Measurements from ENCODE around the gene CPED1.
A peak's percentile ranks its signal among the peaks of the same experiment; 100 is the strongest.
"Not testable (repeated sequence)": the region's sequence is repeated elsewhere in the genome, so short reads cannot be mapped to it uniquely, and the experiment has no call there.

CPED1 gene

DNA sequence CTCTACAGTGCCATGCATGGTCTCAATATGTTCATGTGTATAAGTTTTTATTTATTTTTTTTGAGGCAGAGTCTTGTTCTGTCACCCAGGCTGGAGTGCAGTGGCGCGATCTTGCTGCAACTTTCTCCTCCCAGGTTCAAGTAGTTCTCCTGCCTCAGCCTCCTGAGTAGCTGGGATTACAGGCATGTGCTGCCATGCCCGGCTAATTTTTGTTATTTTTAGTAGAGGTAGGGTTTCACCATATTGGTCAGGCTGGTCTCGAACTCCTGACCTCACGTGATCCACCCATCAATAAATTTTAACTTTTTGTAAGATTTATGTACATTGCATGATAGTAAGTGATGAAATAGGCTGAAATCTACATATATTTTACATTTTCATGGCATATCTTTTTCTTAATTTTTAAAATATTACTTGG lies 86.9 kb downstream of the CPED1 start:
- not testable (repeated sequence) for DNase-seq

DNA sequence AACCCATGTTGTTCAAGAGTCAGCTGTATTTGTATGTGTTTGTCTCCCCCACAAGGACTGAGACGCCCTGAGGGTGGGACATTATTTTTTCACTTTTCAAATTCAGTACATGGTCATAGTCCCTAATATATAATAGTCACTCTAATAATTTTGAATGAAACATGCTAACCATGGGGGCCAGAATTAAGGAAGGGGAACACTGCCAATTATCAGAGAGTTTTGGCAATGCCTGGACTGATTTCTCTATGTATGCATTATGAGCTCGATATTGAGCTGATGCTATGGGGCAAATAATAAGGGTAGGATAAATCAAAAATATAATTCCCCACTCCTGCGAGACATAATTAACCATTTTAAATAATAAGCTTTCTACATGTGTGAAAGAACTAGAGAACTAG lies 87.4 kb downstream of the CPED1 start:
- no peak for DNase-seq

DNA sequence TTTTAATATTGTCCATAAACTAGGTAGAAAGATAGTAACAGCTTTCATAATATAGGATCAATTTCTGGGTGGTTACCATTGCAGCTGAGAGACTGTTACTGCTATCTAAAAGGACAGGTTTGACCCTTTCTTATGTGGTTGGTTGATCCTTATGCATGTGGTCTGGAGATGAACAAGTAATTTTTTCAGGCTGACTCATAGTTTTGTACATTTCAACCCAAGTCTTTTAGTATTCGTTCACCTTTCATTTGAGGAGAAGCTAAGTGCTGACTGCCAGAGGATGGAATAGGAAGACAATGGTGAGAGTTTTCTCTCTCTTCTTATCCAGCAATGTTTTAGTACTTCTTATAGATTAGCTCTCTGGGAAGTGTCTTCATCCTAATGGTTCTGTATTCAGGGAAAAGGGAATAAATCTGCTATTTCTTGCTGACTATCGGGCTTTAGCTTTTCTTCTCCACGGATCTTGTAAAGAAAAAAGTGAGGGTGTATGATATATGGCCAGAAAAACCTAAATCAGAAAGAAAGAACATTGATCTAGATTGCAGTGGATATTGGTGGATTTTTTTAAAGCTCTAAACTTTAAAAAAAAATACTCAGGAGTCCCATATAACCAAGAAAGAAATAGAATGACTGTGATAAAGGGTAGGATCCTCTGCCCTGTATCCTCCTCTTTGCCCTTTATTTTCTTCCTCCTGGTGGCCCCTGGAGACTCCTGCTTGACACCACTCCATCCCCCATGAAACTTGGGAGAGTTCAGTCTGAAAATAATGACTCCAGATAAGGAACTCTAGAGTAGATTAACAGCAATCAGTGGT lies 88.0 kb downstream of the CPED1 start:
- no peak for DNase-seq

DNA sequence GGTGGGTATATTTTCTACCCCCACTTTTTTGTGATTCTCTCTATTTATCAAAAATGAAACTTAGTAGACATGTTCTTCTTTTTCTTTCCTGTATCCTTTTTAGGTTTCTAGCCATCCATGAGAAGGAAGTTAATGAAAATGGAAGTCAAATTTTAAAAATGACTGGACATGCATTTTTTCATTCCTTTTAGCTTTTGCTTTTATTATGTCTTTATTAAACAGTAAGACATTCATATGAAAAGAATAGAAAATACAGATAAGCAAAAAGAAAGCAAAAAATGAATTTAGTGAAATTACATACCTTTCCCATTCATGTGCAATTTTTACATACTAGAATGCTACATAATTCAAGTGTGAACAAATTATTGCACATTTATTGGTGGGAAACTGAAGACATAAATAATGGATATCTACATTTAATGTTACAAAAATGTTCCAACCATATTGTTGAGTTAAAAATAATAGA lies 88.7 kb downstream of the CPED1 start:
- no peak for DNase-seq

DNA sequence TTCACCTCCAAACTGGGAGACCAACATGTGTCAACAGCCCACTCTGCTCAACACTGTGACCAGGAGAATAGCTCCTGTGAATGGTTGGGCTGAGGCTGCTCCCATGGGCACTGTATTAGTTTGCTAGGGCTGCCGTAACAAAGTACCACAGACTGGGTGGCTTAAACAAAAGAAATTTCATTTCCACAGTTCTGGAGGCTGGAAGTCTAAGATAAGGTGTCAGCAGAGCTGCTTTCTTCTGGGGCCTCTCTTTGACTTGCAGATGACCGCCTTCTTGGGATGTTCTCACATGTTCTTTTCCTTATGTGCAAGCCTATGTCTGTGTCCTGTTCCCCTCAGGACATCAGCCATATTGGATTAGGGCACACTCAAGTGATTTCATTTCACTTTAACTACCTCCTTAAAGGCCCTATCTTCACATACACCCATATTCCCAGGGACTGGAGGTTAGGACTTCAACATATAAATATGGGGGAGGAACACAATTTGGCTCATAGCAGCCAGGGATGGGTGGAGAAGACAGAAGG lies 90.3 kb downstream of the CPED1 start:
- no peak for DNase-seq

DNA sequence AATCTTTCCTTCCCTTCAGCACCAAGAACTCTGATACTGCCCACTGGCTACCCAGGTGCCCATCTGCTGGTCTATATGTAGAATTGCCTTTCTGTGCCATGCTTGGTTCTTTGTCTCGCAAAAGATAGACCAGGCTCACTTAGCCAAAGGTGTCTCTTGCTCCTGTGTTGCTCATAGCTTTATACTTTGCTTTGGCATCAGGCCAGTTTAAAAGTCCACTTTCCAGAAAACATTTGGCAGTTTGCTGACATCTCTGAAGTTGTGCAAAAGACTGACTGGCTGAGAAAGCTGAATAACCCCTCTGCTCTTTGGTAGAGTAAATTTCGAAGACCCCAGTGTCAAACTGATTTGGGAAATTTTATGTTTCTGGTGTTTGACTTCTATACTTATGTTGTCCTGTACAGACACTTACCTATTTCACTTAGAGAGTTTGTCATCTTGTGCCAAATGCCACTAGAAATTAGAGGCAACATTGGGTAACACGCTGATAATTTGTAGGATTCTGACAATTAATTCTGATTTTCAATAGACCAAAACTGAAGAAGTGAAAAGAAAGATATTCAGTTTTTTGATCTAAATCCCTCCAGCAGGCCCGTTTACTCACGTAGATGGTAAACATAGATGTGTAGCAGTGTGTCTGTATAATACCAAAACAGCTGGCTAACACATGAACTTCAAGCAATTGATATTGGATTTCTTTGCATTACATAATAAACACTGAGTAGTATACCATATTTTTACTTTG lies 91.1 kb downstream of the CPED1 start:
- no peak for DNase-seq

DNA sequence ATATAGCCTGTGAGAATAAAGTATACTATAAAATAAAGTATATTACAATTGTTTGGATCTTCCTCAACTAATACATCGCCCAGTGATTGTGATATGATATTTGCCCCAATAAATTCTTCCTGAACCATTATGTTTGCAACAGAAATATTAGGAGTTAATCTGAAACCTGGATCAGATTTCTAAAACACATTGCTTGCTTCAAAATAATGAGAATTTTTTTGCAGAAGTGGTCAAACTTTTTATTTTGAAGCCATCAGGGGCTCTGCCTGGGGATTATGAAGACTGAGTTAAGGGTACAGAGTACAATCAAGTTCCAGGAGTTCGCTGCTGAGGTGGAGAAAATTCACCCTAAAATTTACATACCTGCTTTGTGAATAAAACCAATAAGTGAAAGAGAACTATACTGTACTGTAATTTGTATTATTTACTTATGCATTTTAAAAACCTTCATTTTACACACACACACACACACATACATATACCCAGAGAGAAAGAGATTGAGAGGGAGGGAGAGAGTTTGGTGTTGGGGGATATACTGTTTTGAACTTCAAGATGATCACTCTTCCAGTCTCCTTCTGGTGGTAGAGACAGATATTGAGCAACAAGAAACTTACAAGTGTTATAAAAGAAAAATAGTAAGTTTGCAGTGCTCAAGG lies 91.9 kb downstream of the CPED1 start:
- DNase-seq: no peak

DNA sequence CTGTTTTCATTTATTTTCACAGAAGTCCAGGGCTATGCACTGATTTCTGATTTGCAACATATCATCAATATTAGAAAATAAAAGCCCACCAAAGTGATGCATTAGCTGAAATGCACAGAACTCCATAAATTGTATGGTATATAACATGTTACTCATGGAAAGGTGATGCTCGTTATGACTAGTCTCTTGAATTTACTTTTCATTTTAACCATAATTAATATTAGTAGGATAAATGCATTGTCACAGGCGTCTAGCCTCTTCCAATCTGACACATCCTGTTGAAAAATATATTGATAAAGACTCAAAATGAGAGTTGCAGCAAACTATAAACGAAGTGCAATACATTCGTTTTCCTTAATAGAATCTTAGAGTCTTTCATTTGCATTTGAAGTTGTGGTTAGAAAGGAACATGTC lies 92.4 kb downstream of the CPED1 start:
- DNase-seq: no peak

DNA sequence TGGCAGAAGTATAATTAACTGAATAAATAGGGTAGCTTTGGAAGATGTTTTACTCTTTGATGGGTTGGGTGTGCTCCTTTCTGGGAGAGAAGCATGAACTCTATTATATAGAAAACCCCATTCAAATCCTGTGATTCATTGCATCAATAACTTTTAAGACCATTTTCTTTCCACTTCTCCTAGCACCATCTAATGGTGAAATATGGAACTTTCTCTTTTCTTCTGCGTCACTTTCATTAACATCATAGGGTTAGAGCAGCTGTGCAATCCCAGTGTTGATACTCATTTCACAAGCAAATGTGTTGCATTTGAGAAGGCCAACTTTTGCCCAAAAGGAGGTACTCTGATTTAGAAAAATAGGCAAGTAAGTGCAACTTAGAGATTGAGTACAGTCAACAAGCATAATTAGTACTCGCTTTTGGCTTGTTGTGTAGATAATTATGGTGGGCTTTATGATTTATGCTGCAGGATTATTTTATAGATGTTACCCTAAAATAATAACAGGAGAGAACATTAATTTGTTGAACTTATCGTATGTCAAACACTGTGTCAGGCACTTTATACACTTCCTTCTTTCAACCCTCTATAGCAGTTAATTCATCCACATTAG lies 92.9 kb downstream of the CPED1 start:
- DNase-seq: peak; percentile 81

DNA sequence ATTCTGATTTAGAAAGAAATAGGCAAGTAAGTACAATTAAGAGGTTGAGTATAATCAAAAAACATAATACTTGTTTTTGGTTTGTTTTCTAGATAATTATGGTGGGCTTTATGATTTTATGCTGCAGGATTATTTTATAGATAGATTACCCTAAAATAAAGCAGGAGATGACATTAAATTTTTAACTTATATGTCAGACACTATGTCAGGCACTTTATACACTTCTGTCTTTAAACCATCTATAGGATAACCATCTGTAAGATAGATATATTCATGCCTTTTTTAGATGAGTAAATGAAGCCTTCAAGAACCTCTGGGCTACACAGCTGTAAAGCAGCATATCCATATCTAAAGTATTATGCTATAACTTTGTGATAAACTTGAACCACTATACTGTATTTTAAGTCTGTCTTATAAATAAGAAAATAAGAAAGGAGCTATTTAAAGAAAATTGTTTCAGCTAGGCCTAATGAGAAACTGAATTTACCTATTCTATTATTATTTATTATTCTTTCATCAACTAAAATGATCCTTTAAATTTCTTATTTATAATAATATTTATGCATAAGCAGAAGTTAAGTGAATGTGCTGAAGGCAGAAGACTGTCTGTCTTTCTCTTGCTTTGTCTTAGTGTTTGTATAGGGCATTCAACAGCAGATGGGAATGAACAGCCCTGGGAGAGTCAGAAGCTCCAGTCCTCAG lies 94.0 kb downstream of the CPED1 start:
- no peak for DNase-seq

DNA sequence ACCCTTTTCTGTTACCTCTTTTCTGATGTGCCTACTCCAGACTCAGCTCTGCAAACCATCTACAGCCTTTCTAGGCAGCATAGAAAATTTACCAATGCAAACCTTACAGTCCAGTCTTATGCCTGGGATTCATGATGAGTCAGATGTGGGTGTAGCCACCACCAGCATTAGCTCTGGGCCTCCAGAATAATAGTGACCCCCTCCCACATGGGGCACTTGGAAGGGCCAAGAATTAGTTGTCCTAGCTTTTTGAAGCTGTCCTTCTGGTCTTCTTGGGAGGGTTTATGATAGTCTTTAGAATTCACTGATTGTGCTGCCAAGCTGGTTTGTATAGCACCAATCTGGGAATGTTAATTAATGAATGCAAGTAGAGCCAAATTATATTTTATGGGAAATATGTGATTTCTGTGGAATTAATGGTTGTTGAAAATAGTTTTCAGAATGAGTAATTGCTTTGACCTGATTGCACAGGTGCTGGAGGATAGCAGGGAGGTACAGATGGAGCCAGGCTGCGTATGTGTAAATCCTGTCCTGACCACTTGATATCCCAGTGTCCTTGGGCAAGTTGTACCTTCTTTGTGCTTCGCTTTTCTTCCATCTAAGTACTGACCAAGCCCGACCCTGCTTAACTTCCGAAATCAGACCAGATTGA lies 94.8 kb downstream of the CPED1 start:
- no peak for DNase-seq

DNA sequence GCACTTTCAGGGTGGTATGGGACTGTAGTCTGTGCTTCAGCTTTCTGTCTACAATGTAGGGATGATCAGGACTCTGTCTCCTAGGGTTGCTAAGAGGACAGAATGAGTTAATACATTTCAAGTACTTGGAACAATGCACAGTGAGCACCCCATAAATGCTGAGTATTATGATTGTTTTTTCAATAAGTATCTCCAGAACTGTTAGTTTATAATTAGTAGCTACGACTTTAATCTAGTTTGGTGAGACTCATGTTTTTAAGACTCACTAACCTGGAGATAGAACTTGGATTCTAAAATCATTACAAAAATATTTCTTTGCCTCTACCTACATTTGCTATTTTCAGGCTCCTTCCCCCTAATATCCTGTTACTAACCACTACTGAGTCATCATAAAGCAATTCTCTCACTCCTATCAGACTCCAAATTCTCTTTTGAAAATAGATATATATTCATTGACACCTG lies 95.3 kb downstream of the CPED1 start:
- no peak for DNase-seq

DNA sequence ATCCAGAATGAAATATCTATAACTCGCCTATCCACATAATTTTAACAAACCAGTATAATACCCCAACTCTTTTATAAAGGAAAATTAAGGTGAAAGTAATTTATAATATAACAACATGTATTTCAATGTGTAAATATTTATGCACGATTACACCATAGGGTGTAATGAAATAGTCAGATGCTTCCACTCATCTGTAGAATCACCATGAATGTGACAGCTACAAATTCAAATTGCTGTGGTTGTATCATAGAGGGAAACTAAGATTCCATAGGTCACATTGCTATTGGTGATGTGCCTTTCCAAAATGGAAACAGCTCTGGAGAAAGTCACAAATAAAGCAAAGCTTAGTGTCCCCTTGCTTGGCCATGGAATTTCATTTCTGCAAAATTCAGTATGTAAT lies 95.7 kb downstream of the CPED1 start:
- DNase-seq: no peak

DNA sequence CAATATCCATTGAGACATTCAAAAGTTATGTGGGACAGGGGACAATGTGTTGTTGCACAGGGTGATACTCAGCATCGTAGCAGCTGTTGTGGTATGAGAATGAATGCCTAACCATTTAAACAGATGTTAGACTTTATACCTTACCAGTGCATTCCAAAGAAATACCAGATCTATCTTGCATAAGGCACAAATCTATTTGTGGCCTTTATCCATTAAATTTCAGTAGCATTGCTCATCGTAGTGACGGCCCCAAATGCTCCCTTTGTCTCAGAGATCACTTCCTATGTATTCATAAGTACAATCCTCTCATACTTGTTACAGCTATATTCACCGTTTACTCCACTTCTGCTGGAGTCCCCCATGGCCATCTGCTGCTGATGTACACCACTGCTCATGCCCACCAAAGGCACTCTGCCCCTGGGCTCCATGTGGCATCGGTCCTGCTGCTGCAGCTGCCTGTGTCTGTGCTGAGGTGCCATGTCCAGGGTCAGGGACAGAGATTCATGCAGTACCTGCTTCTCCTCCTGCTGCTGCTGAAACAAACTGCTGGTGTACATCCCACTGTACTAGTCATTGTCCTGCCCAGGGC lies 96.3 kb downstream of the CPED1 start:
- DNase-seq: no peak

DNA sequence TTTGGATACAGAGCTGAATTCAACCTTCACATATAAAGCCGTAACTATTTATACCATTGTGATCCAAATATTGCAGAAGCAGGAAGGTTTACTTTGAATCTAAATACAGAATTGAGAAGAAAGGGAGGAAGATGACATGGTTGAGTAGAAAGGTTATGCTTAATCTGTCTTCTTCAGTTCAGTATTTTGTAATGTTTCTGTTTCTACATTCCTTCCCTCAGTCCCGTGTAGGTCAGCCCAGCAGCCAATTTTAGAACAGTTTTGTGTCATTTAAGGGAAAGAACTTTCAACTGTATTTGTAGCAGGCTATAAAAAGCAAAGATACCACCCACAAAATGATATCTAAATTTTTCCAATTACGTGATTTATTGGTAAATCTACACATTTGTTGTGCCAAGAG lies 97.4 kb downstream of the CPED1 start:
- no peak for DNase-seq

DNA sequence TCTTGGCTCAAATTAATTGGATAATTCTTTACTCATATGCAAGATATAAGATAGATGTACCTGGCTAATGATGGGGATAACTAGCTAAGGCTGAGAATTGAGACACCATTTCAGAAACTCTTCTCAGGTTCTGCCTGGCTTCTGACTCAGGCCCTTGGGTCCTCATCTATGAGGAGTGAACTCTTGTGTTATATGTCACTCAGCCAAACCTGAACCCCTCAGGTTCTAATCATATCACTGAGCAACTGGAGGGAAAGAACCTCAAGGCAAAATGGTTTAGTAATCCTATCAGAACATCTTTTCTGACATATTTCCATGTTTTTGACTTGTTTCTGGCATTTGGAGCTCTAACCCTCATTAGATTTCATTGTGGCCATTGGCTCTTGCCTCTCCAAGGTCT lies 100.4 kb downstream of the CPED1 start:
- DNase-seq: no peak

DNA sequence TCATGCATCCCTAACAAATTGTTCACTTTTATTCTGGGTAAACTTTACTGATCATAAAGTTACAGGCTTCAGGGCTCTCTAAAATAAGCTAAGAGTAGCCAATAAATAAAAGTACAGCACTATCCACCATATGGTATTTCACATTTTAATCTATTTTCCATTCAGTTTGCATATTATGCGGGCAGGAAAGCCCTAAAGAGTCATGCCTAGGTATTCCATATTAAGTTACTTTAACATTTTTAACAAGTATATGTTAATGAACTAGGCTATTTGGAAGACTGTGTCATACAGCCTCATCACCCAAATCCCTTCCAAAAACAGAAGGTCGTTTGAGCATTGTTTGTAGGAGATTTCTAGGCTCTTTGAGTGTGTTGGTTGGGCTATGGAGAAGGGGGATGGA lies 106.3 kb downstream of the CPED1 start:
- no peak for DNase-seq

DNA sequence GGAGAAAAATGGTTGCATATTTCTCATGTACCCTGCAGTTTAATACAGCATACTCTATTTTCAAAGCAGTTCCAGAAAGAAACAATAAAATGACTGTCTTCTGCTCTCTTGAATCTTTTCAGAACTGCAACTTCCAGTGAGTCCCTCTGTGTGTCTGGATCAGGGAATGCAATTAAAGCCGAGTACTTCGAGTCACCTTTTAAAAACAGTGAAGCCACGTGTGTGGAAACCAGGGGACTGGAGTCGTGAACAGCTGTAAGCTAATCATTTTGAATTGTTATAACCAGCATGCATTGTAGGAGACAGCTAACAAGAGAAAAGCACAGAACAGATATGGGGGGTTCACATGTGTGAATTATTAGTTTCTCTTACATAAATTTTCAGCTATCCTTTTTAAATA lies 109.1 kb downstream of the CPED1 start:
- no peak for DNase-seq

DNA sequence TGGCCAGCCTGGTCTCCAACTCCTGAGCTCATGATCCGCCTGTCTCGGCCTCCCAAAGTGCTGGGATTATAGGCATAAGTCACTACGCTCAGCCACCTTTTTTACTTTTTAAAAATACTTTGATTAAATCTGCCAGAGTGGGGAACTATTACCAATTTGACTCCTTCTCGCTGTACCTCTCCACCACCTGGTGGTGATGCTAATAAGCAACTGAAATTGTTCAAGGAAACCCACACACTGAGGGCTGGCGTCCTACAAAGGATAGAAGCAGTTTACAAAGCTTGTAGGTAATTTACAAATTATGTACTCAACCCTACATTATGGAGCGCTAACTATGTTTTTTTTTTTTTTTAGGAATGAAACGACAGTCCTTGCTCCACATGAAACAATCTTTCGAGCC lies 111.1 kb downstream of the CPED1 start:
- DNase-seq: no peak

DNA sequence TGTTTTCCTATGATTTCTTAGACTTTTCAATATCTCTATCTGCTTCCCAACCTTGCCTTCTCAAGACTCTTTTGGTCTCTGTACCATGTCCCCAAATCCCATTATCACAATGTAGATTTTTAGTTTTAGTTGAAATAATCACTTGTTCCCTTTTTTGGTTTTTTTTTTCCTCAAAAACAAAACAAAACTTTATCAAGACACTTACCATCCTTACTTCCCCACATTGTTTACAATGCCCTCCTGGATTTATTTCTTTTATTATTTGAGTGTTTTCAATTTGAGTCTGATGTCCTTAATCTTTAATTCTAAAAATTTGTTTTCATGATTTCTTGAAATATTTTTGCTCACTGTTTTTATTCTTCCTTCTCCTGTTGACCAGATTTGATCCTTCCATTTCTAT lies 112.6 kb downstream of the CPED1 start:
- DNase-seq: no peak

DNA sequence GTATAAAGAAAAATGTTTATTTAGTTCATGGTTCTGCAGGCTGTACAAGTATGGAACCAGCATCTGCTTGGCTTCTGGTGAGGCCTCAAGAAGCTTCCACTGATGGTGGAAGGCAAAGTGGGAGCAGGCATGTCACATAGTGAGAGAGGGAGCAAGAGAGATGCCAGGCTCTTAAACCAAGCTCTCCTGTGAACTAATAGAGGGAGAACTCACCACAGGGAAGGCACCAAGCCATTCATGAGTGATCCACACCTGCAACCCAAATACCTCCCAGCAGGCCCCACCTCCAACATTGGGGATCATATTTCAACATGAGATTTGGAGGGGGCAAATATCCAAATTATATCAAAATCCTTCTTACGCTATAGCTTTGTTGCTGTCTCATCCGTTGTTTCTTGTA lies 113.1 kb downstream of the CPED1 start:
- DNase-seq: no peak

Data from midbrain (tissue), 1 donor.